Fibroblast of peridontal ligament (primary cell): ENCODE measurements around the gene PKHD1.
"Not testable (repeated sequence)": the region's sequence is repeated elsewhere in the genome, so short reads cannot be mapped to it uniquely, and the experiment has no call there.

Experiments used
- DNase-seq: peaks from one replicate; pipeline ENCODE4 v3.0.0-alpha.2; 2010; ENCODE audit errors: extremely low read depth

The PKHD1 gene

DNA sequence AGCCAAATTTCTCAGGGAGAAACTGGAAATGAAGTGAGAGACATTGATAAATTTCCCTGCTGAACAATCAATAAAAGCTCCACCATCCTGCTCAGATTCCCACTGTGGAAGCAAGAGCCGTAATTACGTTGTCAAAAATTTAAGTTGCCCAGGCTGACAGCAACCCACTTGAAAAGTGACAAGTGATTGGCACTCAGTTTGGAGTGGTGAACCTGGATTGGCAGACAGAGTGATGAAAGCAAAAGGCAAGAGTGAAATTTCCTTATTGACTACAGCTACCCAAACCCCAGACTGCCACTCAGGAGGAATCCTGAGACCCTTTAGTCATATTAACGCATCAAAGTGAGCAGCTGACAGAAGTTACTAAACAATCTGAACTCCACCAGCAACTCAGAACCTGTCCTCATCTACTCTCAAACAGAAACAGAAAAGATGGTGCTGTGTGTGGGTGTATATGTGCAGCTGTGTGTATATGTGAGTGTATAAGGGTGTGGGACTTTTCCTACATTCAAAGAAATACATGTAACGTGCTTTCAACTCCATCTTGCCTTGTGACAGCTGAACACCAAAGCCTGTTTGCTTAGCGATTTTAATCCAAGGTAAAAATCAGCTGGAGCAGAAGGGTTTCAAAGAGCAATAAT is 157.4 kb downstream of the PKHD1 start:
- no peak for DNase-seq

DNA sequence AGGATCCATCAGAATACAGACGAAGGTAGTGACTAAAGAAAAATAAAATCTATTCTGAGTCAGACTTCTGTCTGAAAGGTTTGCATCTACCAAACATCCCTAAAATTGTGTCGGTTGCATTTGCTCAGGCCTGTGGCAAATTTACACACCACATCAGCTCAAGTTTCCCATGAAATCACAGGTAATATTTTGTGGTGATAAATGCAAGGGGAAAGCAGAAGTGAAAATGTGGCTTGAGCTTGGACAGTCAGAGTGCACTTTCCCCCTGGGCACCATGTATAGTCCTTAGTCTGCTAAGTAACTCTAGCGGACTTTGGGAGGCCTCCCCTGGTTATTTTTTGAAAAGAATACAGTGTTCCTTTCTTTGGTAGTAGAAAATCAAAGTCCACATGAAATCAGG is 159.1 kb downstream of the PKHD1 start:
- DNase-seq = no peak

DNA sequence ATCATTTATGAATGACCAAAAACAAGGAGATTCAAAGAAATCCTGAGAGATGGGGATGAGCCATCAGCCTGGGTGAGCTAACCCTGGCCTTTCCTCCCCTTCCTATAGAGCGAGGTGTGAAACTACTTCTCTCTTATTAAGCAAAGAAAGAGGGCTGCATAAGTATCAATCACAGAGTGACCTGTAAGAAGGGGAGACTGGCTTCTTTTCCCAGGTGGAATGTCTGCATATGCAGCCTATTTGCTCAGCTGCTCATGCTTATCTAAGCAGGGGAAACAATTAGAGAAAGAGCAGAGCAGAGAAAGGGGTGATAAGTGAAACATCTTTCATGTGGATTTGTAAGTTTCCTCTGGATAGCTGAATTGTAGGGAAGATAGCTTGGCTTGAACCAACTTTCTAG is 160.0 kb downstream of the PKHD1 start:
- DNase-seq = no peak

DNA sequence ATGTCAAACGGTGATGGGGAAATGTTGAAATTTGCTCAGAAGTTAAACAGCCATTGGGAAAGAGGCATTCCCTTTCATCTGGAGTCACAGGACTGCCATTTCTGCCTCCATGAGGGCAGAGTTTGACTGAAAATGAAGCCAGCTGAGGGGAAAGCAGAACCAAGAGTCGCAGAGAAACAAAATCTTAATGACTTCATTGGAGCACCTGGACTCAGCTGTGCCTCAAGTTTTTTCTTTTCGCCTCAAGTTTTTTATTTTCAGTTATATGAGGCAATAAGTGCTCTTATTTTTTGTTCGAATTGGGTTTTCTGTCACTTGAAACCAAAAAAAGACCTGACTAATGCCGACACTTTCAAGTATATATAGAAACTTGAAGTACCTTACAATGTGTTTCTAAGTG is 161.3 kb downstream of the PKHD1 start:
- DNase-seq = no peak

DNA sequence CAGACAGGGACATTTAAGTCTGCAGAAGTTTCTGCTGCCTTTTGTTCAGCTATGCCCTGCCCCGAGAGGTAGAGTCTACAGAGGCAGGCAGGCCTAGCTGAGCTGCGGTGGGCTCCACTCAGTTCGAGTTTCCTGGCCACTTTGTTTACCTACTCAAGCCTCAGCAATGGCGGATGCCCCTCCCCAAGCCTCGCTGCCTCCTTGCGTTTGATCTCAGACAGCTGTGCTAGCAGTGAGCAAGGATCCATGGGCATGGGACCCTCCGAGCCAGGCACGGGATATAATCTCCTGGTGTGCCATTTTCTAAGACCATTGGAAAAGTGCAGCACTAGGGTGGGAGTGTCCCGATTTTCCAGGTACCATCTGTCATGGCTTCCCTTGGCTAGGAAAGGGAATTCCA is 164.9 kb downstream of the PKHD1 start:
- DNase-seq = not testable (repeated sequence)

DNA sequence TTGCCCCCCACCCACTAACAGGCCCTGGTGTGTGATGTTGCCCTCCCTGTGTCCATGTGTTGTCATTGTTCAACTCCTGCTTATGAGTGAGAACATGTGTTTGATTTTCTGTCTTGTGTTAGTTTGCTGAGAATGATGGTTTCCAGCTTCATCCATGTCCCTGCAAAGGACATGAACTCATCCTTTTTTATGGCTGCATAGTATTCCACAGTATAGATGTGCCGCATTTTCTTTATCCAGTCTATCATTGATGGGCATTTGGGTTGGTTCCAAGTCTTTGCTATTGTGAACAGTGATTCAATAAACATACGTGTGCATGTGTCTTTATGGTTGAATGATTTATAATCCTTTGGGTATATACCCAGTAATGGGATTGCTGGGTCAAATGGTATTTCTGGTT is 169.1 kb downstream of the PKHD1 start:
- not testable (repeated sequence) for DNase-seq

DNA sequence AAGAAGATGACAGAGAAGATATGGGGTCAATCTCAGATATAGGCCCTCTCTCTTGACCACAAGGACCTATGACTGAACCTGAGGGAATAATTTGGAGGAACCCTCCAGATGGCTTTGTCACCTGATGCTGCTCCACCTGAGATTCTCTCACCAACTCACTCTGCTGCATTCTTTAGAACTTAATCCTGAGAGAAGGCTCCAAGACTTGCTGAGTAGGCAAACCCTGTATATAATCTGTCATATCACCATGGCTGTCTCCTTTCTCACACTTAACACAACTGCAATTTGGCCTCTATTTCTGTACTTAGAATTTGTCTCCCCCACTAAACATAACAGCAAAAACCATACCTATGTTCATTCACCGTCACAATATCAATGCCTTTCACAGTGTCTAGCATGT is 172.3 kb downstream of the PKHD1 start:
- DNase-seq = no peak

DNA sequence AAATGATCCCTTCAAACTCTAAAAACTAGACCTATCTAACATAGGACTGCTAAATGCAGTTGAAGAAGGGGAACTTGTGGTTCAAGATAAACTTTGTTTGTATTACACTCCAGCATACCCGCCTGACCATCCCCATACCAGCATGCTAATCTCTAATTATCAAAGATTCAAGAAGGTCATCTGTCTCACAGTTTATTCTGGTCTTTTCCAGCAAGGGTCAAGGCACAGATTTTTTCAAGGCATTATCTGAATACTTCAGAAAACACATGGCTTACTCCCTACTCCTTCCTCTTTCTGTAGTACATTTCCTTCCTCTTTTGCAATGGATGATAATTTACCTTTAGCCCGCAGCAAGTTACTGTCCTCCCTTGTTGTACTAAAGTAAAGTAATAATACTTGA is 174.1 kb downstream of the PKHD1 start:
- DNase-seq = no peak

DNA sequence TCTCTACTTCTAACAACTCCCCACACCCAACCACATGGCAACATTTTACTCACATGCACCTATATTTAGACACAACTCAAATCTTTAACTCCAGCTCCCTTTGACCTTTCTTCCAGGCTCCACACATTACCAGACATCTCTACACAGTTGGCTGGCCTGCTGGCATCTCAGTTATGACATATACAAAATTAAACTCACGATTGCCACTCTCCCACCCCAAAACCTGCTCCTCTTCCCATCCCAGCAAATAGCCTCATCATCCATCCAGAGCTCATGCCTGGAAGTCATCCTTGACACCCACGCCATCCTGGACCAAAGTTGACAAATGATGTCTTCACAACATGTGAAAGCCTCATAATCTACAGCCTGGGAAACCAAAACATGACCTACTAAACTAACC is 176.6 kb downstream of the PKHD1 start:
- DNase-seq = no peak

DNA sequence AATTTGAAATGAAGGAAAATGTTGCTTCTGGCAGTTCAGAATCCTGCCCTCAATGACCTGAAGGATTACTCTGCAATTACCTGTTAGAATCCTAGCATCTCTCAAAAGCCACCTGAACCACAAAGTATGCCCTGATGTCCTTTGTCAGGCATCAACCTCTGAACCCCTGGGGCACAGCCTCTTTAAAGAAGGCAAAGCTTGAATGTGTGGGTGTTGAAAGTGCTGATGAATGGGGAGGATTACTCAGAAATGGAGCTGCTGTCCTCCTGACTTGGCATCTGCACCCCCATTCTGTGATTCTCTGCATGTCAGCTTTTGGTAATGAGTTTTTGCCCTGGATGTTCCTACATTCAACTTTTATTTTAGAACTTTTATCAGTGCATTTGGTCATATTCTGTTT is 179.2 kb downstream of the PKHD1 start:
- no peak for DNase-seq

DNA sequence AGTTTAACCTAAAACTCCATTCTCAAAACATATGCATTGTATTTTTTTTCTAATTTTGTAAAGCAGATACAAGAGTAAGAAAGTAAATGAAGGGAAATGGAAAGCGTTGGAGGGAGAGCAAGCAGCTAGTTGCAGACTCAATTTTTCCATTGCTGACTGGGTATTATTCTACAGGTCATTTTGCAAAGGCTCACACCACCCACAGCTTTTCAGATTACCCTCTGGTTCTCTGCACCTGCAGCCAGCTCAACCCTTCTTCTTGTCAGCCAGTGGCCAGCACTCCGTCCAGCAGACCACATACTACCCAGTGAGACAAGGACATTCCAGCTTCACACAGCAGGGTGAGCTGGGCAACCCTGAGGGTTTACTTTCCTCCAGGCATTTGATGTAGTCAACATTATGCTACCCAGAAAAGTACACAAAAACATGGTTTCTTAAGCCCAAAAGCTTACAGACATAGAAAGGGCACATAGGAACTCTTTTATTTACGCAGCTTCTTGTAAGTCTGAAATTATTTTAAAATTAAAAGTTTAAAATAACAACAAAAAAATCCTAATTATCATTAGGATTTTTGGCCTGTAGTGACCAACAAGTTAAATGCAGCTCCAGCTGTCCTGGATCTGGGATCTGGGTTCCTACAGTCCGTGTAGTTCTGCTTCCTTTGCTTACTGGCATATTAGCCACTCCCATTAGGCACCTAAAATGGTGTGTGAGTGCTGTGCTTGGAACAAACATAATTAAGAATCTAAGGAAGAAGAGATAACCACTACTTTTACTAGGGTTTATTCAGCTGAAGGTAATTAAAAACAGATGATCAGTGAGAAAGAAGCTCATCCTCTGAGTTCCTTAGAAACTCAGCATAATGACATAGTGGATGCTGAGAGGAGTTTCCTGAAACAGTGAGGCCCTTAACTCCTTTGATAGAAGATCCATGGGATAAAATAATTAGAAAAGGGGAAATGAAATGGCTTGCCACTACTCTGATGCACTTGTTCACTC is 185.3 kb downstream of the PKHD1 start:
- no peak for DNase-seq

DNA sequence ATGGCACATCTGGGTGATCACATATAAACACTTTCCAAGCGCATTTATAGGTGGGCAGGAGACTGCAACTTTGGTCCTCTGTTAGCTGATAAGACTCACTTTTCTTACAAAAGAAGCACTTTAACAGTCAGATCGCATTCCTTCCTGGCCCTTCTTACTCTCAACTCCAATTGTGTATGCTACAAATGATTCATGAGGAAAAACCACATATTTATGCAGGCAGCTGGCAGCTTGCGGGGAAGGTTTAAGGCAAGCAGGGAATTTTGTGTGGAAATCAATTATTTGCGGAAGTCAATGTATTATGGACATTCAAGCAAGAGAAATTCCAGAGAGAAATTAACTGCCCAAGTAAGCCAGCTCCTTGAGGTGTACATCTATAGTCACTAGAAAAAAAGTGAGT is 194.0 kb downstream of the PKHD1 start:
- DNase-seq = no peak

DNA sequence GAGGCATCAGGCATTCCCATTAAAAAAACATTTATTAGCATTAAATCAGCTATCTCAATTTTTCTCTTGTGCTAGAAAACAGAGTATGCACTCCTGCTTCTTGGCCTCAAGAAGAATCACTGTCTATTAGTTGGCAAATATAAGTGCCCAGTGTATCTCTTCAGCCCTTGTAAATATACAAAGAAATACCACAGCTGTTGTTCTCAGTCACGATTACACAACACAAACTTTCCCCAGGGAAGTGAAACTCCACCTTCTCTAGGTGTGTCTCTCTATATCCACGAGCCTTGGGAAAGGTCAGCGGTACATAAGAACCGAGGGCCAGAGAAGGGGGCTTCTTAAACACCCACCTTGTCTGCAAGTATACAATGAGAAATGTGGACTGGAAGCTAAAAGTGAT is 194.7 kb downstream of the PKHD1 start:
- DNase-seq = no peak

DNA sequence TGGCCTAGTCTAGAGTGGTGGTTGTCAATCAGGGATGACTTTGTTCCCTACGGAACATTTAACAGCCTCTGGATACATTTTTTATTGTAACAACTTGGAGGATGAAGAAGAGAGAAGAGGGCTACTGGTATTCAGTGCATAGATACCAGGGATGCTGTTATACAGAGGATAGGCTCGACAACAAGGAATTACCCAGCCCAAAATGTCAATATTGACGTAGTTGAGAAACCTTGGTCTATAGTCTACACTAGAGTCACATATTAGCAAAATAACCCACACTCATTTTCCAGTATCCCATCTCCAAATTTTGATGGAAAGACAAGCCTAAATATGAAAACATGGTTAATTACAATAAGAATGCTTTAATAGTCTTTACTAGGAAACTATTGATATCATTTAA is 195.1 kb downstream of the PKHD1 start:
- no peak for DNase-seq

DNA sequence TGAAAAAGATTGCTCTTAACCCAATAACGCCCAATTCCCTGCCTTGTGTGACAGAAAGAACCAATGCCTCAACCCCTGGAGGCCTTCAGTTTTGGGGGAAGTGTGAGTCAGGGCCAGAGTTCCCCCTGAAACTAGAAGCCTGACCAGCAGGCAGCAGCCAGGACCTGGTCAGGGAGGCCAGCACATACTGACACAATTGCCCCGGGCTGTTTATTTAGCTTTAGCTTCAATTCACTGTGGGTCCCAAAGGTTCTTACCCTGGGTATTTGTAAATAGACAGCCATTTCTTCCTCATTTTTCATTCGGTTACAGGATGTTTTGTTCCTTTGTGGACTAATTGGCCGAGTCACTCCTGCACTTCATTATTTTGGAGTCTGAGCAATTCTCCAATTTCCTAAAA is 195.6 kb downstream of the PKHD1 start:
- DNase-seq = no peak

DNA sequence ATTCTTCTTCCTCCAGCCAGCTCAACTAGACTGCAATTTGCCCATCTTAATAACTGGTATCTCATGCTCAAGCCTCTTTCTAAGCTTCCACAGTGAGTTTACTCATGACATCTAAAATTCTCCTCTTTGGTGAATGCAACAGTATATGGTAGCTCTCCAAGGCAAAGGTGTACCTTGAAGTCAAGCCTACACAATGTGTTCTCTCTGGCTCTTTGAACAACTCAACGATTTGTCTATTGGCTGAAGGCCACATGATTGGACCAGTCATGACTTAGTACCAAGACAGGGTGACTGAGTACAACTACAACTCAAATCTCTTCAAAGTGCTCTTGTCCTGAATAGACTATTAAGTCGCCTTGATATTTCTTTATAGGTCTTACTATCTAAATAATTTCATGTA is 199.6 kb downstream of the PKHD1 start:
- no peak for DNase-seq

DNA sequence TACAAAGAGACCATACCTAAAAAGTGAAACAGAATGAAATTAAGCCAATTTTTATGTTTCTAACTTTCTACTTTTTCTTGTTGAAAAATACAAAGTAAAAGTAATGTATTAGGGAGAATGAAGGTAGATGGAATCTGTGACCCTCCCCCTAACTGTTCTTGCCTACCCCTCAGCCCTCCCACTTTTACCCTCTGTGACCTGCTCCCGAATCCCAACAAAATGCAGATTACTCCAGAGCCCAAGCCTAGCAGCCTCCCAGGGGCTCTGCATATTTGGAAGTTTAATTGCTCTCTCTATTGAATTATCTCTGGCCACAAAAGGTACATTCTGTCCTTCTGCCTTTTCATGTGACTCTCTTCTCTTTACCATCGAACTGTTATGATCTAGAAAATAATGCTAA is 201.5 kb downstream of the PKHD1 start:
- no peak for DNase-seq

DNA sequence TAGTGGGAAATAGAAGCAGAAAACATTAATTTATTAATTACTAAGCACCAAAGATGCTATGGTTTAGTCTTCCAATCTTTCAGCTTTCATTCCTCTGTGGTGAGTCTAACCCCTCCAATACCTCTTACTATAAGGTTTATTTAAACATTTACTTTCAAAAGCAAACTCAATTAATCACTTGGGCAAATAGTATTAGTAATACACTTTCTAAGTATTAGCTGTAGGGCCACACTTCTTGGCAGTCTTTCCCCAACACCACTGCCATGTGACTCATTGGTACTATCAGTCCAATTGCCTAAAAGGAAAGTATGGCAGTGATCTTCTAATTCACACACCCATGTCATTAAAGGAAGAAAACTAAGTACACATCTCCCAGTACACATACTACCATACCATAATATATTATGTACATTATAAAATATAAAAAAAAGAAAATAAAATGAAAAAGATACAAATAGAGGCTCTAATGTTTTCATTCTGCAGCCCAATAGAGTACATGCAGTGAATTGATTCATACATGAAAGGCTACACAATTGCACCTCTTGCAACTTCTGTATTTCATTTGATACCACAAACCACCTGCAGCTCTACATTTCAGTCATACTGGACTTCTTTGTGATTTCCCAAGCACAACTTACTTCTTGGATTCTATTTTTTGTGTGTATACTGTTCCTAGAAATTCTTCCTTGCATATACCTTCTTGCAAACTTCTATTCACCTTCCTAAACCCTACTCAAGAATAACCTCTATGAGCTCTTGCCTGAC is 218.6 kb downstream of the PKHD1 start:
- no peak for DNase-seq

DNA sequence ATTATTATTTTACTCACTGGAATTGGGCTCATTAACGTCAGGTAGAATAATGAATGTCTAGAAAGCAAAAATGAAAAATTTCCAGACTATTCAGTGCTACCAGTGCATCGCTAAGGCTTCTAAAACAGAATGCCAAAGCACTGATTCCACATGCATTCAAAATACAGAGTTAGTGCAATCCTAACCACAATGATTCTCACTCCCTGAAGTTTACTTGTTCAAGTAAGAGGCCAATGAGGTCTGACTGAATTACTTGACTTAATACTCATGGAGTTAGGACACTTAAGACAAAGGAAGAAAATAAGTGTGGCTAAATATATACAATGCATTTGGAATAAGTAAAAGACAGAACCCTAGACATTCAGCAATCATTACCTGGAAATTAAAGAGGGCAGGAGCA is 220.5 kb downstream of the PKHD1 start:
- no peak for DNase-seq

DNA sequence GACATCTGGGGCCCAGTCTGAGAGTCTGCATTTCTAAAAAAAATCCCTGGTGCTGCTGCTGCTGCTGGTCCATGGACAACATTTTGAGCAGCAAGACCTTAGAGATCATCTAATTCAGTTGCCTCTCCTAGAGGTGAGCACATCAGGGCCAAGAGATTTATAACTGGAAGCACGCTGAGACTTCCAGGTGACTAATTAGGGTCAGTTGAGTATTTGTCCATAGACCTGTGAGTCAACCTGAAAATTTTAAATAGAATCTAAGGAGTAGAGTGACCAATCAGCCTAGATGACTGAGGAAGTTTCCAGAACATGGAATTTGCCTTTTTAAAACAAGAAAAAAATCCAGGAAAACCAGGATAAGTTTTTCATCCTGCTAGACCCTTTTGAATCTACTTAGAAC is 221.4 kb downstream of the PKHD1 start:
- no peak for DNase-seq

DNA sequence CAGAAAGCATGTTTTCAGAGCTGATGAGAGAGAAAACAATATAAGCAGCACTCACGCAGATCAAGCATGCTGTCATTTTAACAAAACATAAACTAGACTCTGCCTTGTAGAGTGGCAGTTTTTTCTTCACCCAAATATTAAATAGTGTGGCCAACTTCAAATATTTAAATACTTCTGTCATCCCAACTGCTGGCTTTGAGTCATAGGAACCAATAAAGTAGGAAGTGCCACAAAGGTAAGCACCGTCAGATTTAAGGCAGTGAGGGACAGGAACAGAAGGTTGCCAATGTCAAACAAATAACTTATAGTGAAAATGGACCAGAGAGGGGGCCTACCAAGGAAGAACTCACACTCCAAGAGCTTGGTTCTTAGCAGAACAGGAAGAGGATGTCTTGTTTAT is 222.2 kb downstream of the PKHD1 start:
- no peak for DNase-seq

DNA sequence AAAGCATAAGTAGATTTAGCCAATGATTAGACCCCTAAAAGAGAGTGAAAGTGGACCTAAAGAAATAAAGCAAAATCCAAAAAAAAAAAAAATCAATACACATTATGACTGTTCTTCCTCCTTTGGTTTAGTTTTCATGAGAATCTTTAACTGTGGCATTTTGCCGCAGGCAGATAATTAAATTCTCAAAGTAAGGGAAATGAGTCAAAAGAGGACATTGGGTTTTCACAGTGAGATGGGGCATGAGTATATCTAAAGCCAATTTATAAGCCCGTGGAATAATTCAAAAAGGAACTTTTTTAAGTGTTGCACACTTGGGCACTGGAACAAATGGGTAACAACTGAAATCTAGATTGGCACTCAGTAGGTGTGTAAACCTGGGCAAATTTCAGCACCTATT is 230.3 kb downstream of the PKHD1 start:
- DNase-seq = no peak

DNA sequence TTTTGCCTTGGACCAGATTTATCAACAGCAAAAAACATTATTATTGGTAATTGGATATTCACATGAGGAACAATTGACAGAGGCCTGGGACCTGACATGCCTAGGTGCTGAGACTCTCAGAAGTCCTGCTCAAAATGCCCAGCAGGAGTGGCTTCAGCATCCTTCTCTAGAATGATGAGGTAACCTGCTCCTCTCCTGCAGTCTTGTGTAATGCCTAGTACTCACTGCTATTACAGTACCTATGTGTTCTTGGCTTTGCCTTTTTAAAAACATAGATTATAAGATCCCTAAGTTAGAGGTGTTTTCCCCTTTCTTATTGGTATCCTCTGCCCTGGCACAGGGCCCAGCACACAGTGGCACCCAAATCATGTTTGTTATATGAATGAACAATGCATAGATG is 230.9 kb downstream of the PKHD1 start:
- no peak for DNase-seq
